ENCODE results near the gene VPS35L. TPM values are rescaled to one million over a fixed set of nuclear protein-coding genes. Genes with fewer than 3 reads are reported as not detected.

Gene VPS35L
- total and polyA plus RNA-seq, 2 experiments from 2014 or later = 48.0 to 54.6 TPM

- no peak overlapping the region for H3K4me3 ChIP-seq
- peaks cover 68% of the 10 kb centered on the region for H4K20me1 ChIP-seq (replicated peaks; ENCODE audit: insufficient read depth)
- ATAC-seq (no peak), DNase-seq (ENCODE audit: low spot score) (no peak)
- H3K4me1 Mint-ChIP-seq = peaks cover 63% of the 10 kb centered on the region
- H3K27me3 ChIP-seq (ENCODE audit: insufficient read depth) = no peaks in the 10 kb centered on the region
- H3K9me3 Mint-ChIP-seq = no peaks in the 10 kb centered on the region
- H3K36me3 ChIP-seq (ENCODE audit: insufficient read depth) = peaks cover 43% of the 10 kb centered on the region
- 0 out of 2 replicates have a peak overlapping the region, but pooled peaks have one; percentile 63 for H3K27ac ChIP-seq (ENCODE audit: low read depth)
- H3K36me3 Mint-ChIP-seq (ENCODE audit: low read depth) = peaks cover 98% of the 10 kb centered on the region
- peaks cover 91% of the 10 kb centered on the region for H3K79me2 ChIP-seq (replicated peaks; ENCODE audit: insufficient read depth)
- TF ChIP-seq ZNF331 (CRISPR knock-in tag; IDR thresholded peaks at IDR 0.05; ENCODE audit: low read depth) (no peak), CTCF (conservative IDR thresholded peaks at IDR 0.05; ENCODE audit: low read depth in 2 of 2) (no peak), EZH2phosphoT487 (IDR thresholded peaks at IDR 0.05; ENCODE audit: unreplicated experiment) (no peak), EZH2 (IDR thresholded peaks at IDR 0.05; ENCODE audit: low read depth, unreplicated experiment) (no peak), ZNF114 (CRISPR knock-in tag; IDR thresholded peaks at IDR 0.05) (no peak), STAT1 (IDR thresholded peaks at IDR 0.05; ENCODE audit: unreplicated experiment) (no peak), ETS1 (IDR thresholded peaks at IDR 0.05) (no peak), ZNF462 (CRISPR knock-in tag; IDR thresholded peaks at IDR 0.05) (no peak), POLR2AphosphoS5 (IDR thresholded peaks at IDR 0.05; ENCODE audit: low read depth) (no peak), JUNB (IDR thresholded peaks at IDR 0.05; ENCODE audit: unreplicated experiment) (no peak), CREB1 (CRISPR knock-in tag; IDR thresholded peaks at IDR 0.05; ENCODE audit: low read depth) (no peak), NANOG (IDR thresholded peaks at IDR 0.05; ENCODE audit: borderline replicate concordance) (no peak), REST (IDR thresholded peaks at IDR 0.05; ENCODE audit: unreplicated experiment) (no peak)
- peak overlapping the region; percentile 48 for H3K27ac Mint-ChIP-seq
- peak overlapping the region; percentile 28; the same call in 1 of the 3 replicates for H3K4me3 Mint-ChIP-seq
- H3K27me3 Mint-ChIP-seq (ENCODE audit: insufficient read depth, low read depth, poor library complexity) = peaks cover 24% of the 10 kb centered on the region
- peaks cover 7% of the 10 kb centered on the region; the same call in 1 of the 2 replicates for H3F3A ChIP-seq (replicated peaks; ENCODE audit: low read depth)
- H3K9me2 ChIP-seq (ENCODE audit: insufficient read depth) = no peaks in the 10 kb centered on the region
- H3K4me2 ChIP-seq = no peak overlapping the region; the same call in 1 of the 2 replicates
- peaks cover 41% of the 10 kb centered on the region for H3K4me1 ChIP-seq (ENCODE audit: insufficient read depth)
- H2AFZ ChIP-seq = no peak overlapping the region
These were observed 154.1 kb downstream of the VPS35L start for GRCh38 chr16:19709381-19710136.
